ENCODE data around the gene MTHFD2.

Gene MTHFD2

DNA sequence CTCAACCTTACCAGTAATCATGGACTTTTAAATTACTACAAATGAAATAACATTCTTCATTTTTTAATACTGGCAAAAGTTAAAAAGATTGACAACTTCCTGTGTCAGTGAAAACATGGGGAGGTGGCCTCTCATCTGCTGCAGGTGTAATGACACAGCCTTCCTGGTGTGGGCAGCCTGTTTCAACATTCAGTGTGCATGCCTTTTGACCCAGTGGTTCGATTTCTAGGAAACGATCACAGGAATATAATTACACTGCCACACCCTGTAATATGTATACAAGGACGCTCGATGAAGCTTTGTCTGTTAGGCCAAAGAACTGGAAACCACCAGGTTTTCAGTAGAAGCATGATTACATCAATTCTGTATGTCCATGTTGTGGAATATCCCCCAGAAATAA lies 68.7 kb downstream of the MTHFD2 start:
- H3K27me3 ChIP-seq (ENCODE audit: insufficient read depth, low read length): peaks cover 32% of the 10 kb centered on the region
- no peaks in the 10 kb centered on the region for H3K36me3 ChIP-seq (ENCODE audit: insufficient read depth, low read length)
- H3K9me3 ChIP-seq (ENCODE audit: low read length): no peaks in the 10 kb centered on the region
- no peaks in the 10 kb centered on the region for H3K4me1 ChIP-seq (ENCODE audit: insufficient read depth, low read length)
- H2AFZ ChIP-seq (ENCODE audit: low read depth, low read length): no peak overlapping the region
- H3K4me3 ChIP-seq (ENCODE audit: low read length): no peak overlapping the region

All from neuron (in vitro differentiated cells).